ENCODE results near the gene TLE5.

The TLE5 gene

GRCh38 chr19:3071768-3072167, 9.5 kb upstream of the TLE5 start:
- H3K4me1 ChIP-seq = no peaks in the 10 kb centered on the region

GRCh38 chr19:3068071-3068470, 5.8 kb upstream of the TLE5 start:
- no peaks in the 10 kb centered on the region for H3K36me3 ChIP-seq (ENCODE audit: control insufficient read depth, insufficient read depth, low read length)
- H2AFZ ChIP-seq = no peak overlapping the region
- no peak overlapping the region for H3K4me3 ChIP-seq (ENCODE audit: low read depth, low read length)
- no peak overlapping the region for H3K27ac ChIP-seq
- H3K4me2 ChIP-seq (ENCODE audit: low read length) = no peak overlapping the region
- no peaks in the 10 kb centered on the region for H3K79me2 ChIP-seq
- no peaks in the 10 kb centered on the region for H3K27me3 ChIP-seq (ENCODE audit: control insufficient read depth, insufficient read depth, low read length)
- H3K9me3 ChIP-seq (ENCODE audit: control insufficient read depth, low read length) = no peaks in the 10 kb centered on the region
- H3K9ac ChIP-seq = no peak overlapping the region
- peaks cover 3% of the 10 kb centered on the region for H3K4me1 ChIP-seq
- no peak for TF ChIP-seq CTCF (IDR thresholded peaks at IDR 0.05)

More at GRCh38 chr19:3071768-3072167, 9.5 kb upstream of the TLE5 start:
- Histone ChIP-seq H3K79me2 (no peaks in the 10 kb centered on the region), H3K9me3 (ENCODE audit: control insufficient read depth, low read length) (no peaks in the 10 kb centered on the region), H3K4me2 (ENCODE audit: low read length) (no peak overlapping the region), H3K4me3 (ENCODE audit: low read depth, low read length) (no peak overlapping the region), H2AFZ (no peak overlapping the region), H3K27ac (no peak overlapping the region), H3K27me3 (ENCODE audit: control insufficient read depth, insufficient read depth, low read length) (no peaks in the 10 kb centered on the region), H3K36me3 (ENCODE audit: control insufficient read depth, insufficient read depth, low read length) (no peaks in the 10 kb centered on the region), H3K9ac (no peak overlapping the region)
- no peak for TF ChIP-seq CTCF (IDR thresholded peaks at IDR 0.05)

- Histone ChIP-seq H3K79me2 (no peaks in the 10 kb centered on the region), H3K4me3 (ENCODE audit: low read depth, low read length) (no peak overlapping the region), H3K4me2 (ENCODE audit: low read length) (no peak overlapping the region), H3K9ac (no peak overlapping the region), H3K4me1 (peaks cover 4% of the 10 kb centered on the region), H3K27ac (no peak overlapping the region), H2AFZ (no peak overlapping the region), H3K9me3 (ENCODE audit: control insufficient read depth, low read length) (no peaks in the 10 kb centered on the region), H3K27me3 (ENCODE audit: control insufficient read depth, insufficient read depth, low read length) (no peaks in the 10 kb centered on the region), H3K36me3 (ENCODE audit: control insufficient read depth, insufficient read depth, low read length) (no peaks in the 10 kb centered on the region)
- no peak for TF ChIP-seq CTCF (IDR thresholded peaks at IDR 0.05)
These were observed 5.3 kb upstream of the TLE5 start for GRCh38 chr19:3067563-3067962.

- H3K9me3 ChIP-seq (ENCODE audit: control insufficient read depth, low read length) = no peaks in the 10 kb centered on the region
- no peaks in the 10 kb centered on the region for H3K27me3 ChIP-seq (ENCODE audit: control insufficient read depth, insufficient read depth, low read length)
- H3K27ac ChIP-seq = no peak overlapping the region
- no peak overlapping the region for H3K9ac ChIP-seq
- H3K79me2 ChIP-seq = no peaks in the 10 kb centered on the region
- H3K36me3 ChIP-seq (ENCODE audit: control insufficient read depth, insufficient read depth, low read length) = no peaks in the 10 kb centered on the region
- H3K4me3 ChIP-seq (ENCODE audit: low read depth, low read length) = no peak overlapping the region
- H3K4me1 ChIP-seq = peaks cover 4% of the 10 kb centered on the region
- no peak overlapping the region for H3K4me2 ChIP-seq (ENCODE audit: low read length)
- H2AFZ ChIP-seq = no peak overlapping the region
- TF ChIP-seq CTCF (IDR thresholded peaks at IDR 0.05) = no peak
These were observed 4.3 kb upstream of the TLE5 start for GRCh38 chr19:3066482-3067049.

- TF ChIP-seq CTCF (IDR thresholded peaks at IDR 0.05) = no peak
- peaks cover 4% of the 10 kb centered on the region for H3K4me1 ChIP-seq
- H3K9ac ChIP-seq = no peak overlapping the region
- H3K4me3 ChIP-seq (ENCODE audit: low read depth, low read length) = no peak overlapping the region
- H3K36me3 ChIP-seq (ENCODE audit: control insufficient read depth, insufficient read depth, low read length) = no peaks in the 10 kb centered on the region
- no peaks in the 10 kb centered on the region for H3K79me2 ChIP-seq
- H3K27me3 ChIP-seq (ENCODE audit: control insufficient read depth, insufficient read depth, low read length) = no peaks in the 10 kb centered on the region
- H3K27ac ChIP-seq = no peak overlapping the region
- no peaks in the 10 kb centered on the region for H3K9me3 ChIP-seq (ENCODE audit: control insufficient read depth, low read length)
- H3K4me2 ChIP-seq (ENCODE audit: low read length) = no peak overlapping the region
- H2AFZ ChIP-seq = no peak overlapping the region
These were observed 3.5 kb upstream of the TLE5 start for GRCh38 chr19:3065675-3066357.

All from parathyroid adenoma (tissue), 2 donors.